ENCODE results near the gene LAMC2.

DNA sequence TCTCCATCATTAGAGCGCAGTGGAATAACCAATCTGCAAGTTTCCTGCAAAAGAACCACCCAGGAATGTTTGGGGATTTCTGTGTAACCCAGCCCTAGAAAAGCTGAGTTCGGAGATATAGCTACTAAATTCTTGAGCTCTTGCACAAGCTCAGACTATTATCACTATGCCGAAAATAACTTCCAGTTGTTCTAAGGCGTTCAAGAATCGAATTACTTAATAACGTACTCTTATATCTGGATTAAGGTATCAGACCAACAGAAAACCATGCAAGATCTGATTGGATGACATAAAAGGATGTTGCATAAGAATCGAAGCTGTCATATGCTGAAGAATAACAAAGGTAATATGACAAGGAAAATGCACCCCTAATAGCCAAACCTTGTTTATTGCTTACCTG is 7.5 kb upstream of the LAMC2 start:
- TF ChIP-seq, protein P1, sequence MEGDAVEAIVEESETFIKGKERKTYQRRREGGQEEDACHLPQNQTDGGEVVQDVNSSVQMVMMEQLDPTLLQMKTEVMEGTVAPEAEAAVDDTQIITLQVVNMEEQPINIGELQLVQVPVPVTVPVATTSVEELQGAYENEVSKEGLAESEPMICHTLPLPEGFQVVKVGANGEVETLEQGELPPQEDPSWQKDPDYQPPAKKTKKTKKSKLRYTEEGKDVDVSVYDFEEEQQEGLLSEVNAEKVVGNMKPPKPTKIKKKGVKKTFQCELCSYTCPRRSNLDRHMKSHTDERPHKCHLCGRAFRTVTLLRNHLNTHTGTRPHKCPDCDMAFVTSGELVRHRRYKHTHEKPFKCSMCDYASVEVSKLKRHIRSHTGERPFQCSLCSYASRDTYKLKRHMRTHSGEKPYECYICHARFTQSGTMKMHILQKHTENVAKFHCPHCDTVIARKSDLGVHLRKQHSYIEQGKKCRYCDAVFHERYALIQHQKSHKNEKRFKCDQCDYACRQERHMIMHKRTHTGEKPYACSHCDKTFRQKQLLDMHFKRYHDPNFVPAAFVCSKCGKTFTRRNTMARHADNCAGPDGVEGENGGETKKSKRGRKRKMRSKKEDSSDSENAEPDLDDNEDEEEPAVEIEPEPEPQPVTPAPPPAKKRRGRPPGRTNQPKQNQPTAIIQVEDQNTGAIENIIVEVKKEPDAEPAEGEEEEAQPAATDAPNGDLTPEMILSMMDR (IDR thresholded peaks at IDR 0.05; ENCODE audit: insufficient read depth, low read depth, low read length) = no peak
- no peak for TF ChIP-seq EZH2 (IDR thresholded peaks at IDR 0.05; ENCODE audit: insufficient read depth, low read length)
